GM12878 (cell line): ENCODE data around the gene CLTCL1.

Source experiments
- BACH1 ChIP-seq: fragments of 450-650 bp; IDR thresholded peaks from 2 replicates; pipeline ENCODE4 v1.6.1; 2017; ENCODE audit warnings: mild to moderate bottlenecking, borderline replicate concordance
- CBX5 ChIP-seq: sonication (generic); IDR thresholded peaks from 2 replicates; pipeline ENCODE4 v1.6.1; 2016; ENCODE audit warnings: low read depth, moderate library complexity, mild to moderate bottlenecking, inconsistent platforms
- CTCF ChIP-seq, 3 experiments: IDR thresholded peaks in 2 of 3; conservative IDR thresholded peaks in 1 of 3; 2 replicates each; pipeline ENCODE4 v1.5.1; 2011; ENCODE audit warnings: low read depth in 3 of 3, low read length in 3 of 3, mild to moderate bottlenecking in 3 of 3, control low read depth in 2 of 3, moderate library complexity in 2 of 3, inconsistent platforms in 1 of 3, mixed read lengths in 1 of 3; ENCODE audit not compliant: control insufficient read depth in 2 of 3, insufficient read depth in 1 of 3; ENCODE audit errors: extremely low read depth in 1 of 3
- EP300 ChIP-seq, 2 experiments: fragments of 150-350 bp in 1 of 2; IDR thresholded peaks; 2 replicates each; pipeline ENCODE4 v1.6.1; 2011 to 2012; ENCODE audit warnings: low read depth in 2 of 2, low read length in 2 of 2, borderline replicate concordance in 1 of 2, improper control_type of control experiment in 1 of 2, inconsistent platforms in 1 of 2; ENCODE audit not compliant: control insufficient read depth in 1 of 2
- ESRRA ChIP-seq: IDR thresholded peaks from 2 replicates; pipeline ENCODE4 v1.6.1; 2012; ENCODE audit warnings: mild to moderate bottlenecking, low read length, improper control_type of control experiment
- HCFC1 ChIP-seq: fragments of 150-350 bp; IDR thresholded peaks from 2 replicates; pipeline ENCODE4 v1.6.1; 2014; ENCODE audit warnings: low read length
- HDAC6 ChIP-seq: fragments of 200-600 bp; sonication (generic); IDR thresholded peaks from one replicate; pipeline ENCODE4 v1.8.0; 2017; ENCODE audit warnings: antibody characterized with exemption; ENCODE audit not compliant: unreplicated experiment
- JUND ChIP-seq: IDR thresholded peaks from 2 replicates; pipeline ENCODE4 v1.6.1; 2012; ENCODE audit warnings: low read depth, mild to moderate bottlenecking, low read length, improper control_type of control experiment, moderate library complexity
- POLR2A ChIP-seq: IDR thresholded peaks from 2 replicates; pipeline ENCODE4 v1.6.1; 2011; ENCODE audit warnings: low read depth, mild to moderate bottlenecking, low read length
- TF ChIP-seq, protein P1 (sequence below): IDR thresholded peaks from 2 replicates; pipeline ENCODE4 v1.6.1; 2012; ENCODE audit warnings: mild to moderate bottlenecking, low read depth, low read length

GRCh38 chr22:19180740-19181410, 110.6 kb downstream of the CLTCL1 start:
- no peak for TF ChIP-seq HDAC6
- TF ChIP-seq CTCF (IDR thresholded peaks at IDR 0.05 in 2 of 3, conservative IDR thresholded peaks at IDR 0.05 in 1 of 3; ENCODE audit: control insufficient read depth in 2 of 3, extremely low read depth in 1 of 3, insufficient read depth in 1 of 3, low read depth in 3 of 3, low read length in 3 of 3) = no peak
- TF ChIP-seq HCFC1 = no peak
- TF ChIP-seq CBX5 = no peak
- TF ChIP-seq, protein P1, sequence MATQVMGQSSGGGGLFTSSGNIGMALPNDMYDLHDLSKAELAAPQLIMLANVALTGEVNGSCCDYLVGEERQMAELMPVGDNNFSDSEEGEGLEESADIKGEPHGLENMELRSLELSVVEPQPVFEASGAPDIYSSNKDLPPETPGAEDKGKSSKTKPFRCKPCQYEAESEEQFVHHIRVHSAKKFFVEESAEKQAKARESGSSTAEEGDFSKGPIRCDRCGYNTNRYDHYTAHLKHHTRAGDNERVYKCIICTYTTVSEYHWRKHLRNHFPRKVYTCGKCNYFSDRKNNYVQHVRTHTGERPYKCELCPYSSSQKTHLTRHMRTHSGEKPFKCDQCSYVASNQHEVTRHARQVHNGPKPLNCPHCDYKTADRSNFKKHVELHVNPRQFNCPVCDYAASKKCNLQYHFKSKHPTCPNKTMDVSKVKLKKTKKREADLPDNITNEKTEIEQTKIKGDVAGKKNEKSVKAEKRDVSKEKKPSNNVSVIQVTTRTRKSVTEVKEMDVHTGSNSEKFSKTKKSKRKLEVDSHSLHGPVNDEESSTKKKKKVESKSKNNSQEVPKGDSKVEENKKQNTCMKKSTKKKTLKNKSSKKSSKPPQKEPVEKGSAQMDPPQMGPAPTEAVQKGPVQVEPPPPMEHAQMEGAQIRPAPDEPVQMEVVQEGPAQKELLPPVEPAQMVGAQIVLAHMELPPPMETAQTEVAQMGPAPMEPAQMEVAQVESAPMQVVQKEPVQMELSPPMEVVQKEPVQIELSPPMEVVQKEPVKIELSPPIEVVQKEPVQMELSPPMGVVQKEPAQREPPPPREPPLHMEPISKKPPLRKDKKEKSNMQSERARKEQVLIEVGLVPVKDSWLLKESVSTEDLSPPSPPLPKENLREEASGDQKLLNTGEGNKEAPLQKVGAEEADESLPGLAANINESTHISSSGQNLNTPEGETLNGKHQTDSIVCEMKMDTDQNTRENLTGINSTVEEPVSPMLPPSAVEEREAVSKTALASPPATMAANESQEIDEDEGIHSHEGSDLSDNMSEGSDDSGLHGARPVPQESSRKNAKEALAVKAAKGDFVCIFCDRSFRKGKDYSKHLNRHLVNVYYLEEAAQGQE = no peak
- TF ChIP-seq POLR2A = no peak
- no peak for TF ChIP-seq JUND
- no peak for TF ChIP-seq BACH1
- TF ChIP-seq ESRRA = no peak
- TF ChIP-seq EP300 (IDR thresholded peaks at IDR 0.05; ENCODE audit: borderline replicate concordance in 1 of 2, control insufficient read depth in 1 of 2, low read depth in 2 of 2, low read length in 2 of 2) = no peak
